Ishikawa (cell line): ENCODE data around the gene EPHA3.

ENCODE experiments used
- CEBPB ChIP-seq: IDR thresholded peaks from 2 replicates; pipeline ENCODE4 v1.6.1; 2012
- CREB1 ChIP-seq: IDR thresholded peaks from 2 replicates; pipeline ENCODE4 v1.6.1; 2012; ENCODE audit warnings: low read depth
- EGR1 ChIP-seq: IDR thresholded peaks from 2 replicates; pipeline ENCODE4 v1.6.1; 2012
- EP300 ChIP-seq: IDR thresholded peaks from 2 replicates; pipeline ENCODE4 v1.6.1; 2012; ENCODE audit warnings: borderline replicate concordance
- FOXM1 ChIP-seq: IDR thresholded peaks from 2 replicates; pipeline ENCODE4 v1.6.1; 2012; ENCODE audit warnings: low read depth, borderline replicate concordance
- RAD21 ChIP-seq: IDR thresholded peaks from 2 replicates; pipeline ENCODE4 v1.6.1; 2012; ENCODE audit warnings: low read depth
- TAF1 ChIP-seq: IDR thresholded peaks from 2 replicates; pipeline ENCODE4 v1.6.1; 2012; ENCODE audit warnings: low read depth, mild to moderate bottlenecking
- TCF12 ChIP-seq: IDR thresholded peaks from 2 replicates; pipeline ENCODE4 v1.6.1; 2012; ENCODE audit warnings: low read depth
- TEAD4 ChIP-seq: IDR thresholded peaks from 2 replicates; pipeline ENCODE4 v1.6.1; 2012
- YY1 ChIP-seq: IDR thresholded peaks from 2 replicates; pipeline ENCODE4 v1.6.1; 2012; ENCODE audit warnings: low read depth
- ZBTB7A ChIP-seq: IDR thresholded peaks from 2 replicates; pipeline ENCODE4 v1.6.1; 2012; ENCODE audit warnings: low read depth
- TF ChIP-seq, protein P1 (sequence below): IDR thresholded peaks from 2 replicates; pipeline ENCODE4 v1.6.1; 2012; ENCODE audit warnings: low read depth, mild to moderate bottlenecking
- TF ChIP-seq, protein P2 (sequence below): IDR thresholded peaks from 2 replicates; pipeline ENCODE4 v1.6.1; 2012
- TF ChIP-seq, protein P3 (sequence below): IDR thresholded peaks from 2 replicates; pipeline ENCODE4 v1.6.1; 2012

DNA sequence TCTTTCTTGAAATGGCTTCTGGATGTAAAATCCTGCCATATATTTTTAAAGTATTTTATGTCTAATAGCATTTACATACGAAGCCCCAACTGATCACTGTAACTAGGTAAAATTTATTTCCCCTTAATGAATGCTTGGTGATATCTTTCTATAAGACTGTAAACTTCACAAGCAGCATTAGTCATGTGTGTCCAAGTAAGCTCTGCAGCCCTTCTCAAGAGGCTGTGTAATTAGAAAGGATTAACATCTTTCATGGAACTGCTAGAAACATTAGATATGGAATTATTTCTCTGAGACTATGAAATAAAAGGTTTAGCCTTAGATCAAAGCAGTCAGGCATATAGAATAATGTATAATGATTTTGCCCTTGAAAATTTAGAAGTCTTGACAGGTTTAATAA, 143.3 kb downstream of the EPHA3 start:
- TF ChIP-seq, protein P1, sequence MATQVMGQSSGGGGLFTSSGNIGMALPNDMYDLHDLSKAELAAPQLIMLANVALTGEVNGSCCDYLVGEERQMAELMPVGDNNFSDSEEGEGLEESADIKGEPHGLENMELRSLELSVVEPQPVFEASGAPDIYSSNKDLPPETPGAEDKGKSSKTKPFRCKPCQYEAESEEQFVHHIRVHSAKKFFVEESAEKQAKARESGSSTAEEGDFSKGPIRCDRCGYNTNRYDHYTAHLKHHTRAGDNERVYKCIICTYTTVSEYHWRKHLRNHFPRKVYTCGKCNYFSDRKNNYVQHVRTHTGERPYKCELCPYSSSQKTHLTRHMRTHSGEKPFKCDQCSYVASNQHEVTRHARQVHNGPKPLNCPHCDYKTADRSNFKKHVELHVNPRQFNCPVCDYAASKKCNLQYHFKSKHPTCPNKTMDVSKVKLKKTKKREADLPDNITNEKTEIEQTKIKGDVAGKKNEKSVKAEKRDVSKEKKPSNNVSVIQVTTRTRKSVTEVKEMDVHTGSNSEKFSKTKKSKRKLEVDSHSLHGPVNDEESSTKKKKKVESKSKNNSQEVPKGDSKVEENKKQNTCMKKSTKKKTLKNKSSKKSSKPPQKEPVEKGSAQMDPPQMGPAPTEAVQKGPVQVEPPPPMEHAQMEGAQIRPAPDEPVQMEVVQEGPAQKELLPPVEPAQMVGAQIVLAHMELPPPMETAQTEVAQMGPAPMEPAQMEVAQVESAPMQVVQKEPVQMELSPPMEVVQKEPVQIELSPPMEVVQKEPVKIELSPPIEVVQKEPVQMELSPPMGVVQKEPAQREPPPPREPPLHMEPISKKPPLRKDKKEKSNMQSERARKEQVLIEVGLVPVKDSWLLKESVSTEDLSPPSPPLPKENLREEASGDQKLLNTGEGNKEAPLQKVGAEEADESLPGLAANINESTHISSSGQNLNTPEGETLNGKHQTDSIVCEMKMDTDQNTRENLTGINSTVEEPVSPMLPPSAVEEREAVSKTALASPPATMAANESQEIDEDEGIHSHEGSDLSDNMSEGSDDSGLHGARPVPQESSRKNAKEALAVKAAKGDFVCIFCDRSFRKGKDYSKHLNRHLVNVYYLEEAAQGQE, result no peak
- TF ChIP-seq, protein P2, sequence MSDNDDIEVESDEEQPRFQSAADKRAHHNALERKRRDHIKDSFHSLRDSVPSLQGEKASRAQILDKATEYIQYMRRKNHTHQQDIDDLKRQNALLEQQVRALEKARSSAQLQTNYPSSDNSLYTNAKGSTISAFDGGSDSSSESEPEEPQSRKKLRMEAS, result no peak
- TF ChIP-seq FOXM1 (no peak), TCF12 (no peak), TAF1 (no peak), RAD21 (no peak), CEBPB (no peak), EP300 (no peak), CREB1 (no peak), TEAD4 (no peak), YY1 (no peak), ZBTB7A (no peak), EGR1 (no peak)
- TF ChIP-seq, protein P3, sequence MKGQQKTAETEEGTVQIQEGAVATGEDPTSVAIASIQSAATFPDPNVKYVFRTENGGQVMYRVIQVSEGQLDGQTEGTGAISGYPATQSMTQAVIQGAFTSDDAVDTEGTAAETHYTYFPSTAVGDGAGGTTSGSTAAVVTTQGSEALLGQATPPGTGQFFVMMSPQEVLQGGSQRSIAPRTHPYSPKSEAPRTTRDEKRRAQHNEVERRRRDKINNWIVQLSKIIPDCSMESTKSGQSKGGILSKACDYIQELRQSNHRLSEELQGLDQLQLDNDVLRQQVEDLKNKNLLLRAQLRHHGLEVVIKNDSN, result no peak
